ENCODE data around the gene DOCK4. TPM values are rescaled to one million over a fixed set of nuclear protein-coding genes. Genes with fewer than 3 reads are reported as not detected.

The DOCK4 gene
- polyA plus RNA-seq, 1 donor (not counting 4 experiments of a cell fraction or from before 2014, with no cell fraction given) = 13.9 TPM

DNA sequence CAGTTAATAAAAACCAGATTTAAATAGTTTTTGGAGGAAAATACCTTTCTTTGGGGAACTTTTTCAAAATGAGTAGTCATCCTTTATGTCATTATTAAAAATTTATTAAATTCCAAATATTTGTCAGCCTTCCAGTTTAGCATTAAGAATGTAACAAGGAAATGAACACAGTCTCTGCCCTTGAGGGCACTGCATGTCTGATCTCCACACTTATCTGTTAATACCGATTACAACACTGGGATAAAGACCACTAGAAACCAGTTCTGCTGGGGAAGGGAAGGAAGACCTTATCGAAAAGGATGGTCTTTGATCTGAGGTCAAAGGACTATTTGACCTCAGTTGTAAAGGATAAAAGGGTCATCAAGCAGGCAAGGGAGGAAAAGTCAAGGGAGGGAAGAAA is 320.0 kb downstream of the DOCK4 start:
- FAIRE-seq (no peak), DNase-seq (ENCODE audit: low read depth, low spot score) (no peak)
- Histone ChIP-seq H3K4me3 (ENCODE audit: control insufficient read depth in 2 of 3, extremely low read depth in 1 of 3, insufficient read depth in 2 of 3, low read depth in 1 of 3, low read length in 3 of 3) (no peak overlapping the region), H4K20me1 (ENCODE audit: control insufficient read depth, extremely low read depth, insufficient read depth, low read length) (no peaks in the 10 kb centered on the region), H3K9ac (ENCODE audit: control insufficient read depth, extremely low read depth, insufficient read depth, low read length) (no peak overlapping the region), H3K4me1 (ENCODE audit: control insufficient read depth, extremely low read depth, insufficient read depth, low read length) (no peaks in the 10 kb centered on the region), H3K27me3 (ENCODE audit: control insufficient read depth, extremely low read depth, insufficient read depth, low read length) (no peaks in the 10 kb centered on the region), H3K27ac (ENCODE audit: control insufficient read depth, insufficient read depth, low read length) (no peak overlapping the region), H3K36me3 (ENCODE audit: control insufficient read depth in 2 of 2, extremely low read depth in 1 of 2, insufficient read depth in 2 of 2, low read length in 2 of 2) (peaks cover 0 to 5% of the 10 kb centered on the region in 2 experiments), H3K9me3 (ENCODE audit: control insufficient read depth, low read depth, low read length) (no peaks in the 10 kb centered on the region), H3K9me1 (ENCODE audit: control insufficient read depth, extremely low read depth, insufficient read depth, low read length) (no peaks in the 10 kb centered on the region), H3K79me2 (ENCODE audit: control insufficient read depth, insufficient read depth, low read length) (no peaks in the 10 kb centered on the region), H2AFZ (ENCODE audit: control insufficient read depth, low read length) (no peak overlapping the region), H3K4me2 (ENCODE audit: control insufficient read depth, extremely low read depth, insufficient read depth, low read depth, low read length) (no peak overlapping the region)
- dilution Hi-C loops (cut with MboI; ENCODE audit: extremely low pct_ligation_motif_present, low sequenced_read_pairs) = no loop called here
- TF ChIP-seq EZH2 (IDR thresholded peaks at IDR 0.05; ENCODE audit: low read length) = no peak
- TF ChIP-seq, protein P1, sequence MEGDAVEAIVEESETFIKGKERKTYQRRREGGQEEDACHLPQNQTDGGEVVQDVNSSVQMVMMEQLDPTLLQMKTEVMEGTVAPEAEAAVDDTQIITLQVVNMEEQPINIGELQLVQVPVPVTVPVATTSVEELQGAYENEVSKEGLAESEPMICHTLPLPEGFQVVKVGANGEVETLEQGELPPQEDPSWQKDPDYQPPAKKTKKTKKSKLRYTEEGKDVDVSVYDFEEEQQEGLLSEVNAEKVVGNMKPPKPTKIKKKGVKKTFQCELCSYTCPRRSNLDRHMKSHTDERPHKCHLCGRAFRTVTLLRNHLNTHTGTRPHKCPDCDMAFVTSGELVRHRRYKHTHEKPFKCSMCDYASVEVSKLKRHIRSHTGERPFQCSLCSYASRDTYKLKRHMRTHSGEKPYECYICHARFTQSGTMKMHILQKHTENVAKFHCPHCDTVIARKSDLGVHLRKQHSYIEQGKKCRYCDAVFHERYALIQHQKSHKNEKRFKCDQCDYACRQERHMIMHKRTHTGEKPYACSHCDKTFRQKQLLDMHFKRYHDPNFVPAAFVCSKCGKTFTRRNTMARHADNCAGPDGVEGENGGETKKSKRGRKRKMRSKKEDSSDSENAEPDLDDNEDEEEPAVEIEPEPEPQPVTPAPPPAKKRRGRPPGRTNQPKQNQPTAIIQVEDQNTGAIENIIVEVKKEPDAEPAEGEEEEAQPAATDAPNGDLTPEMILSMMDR (optimal IDR thresholded peaks at IDR 0.05 in 1 of 3, IDR thresholded peaks at IDR 0.05 in 1 of 3, conservative IDR thresholded peaks at IDR 0.05 in 1 of 3; ENCODE audit: extremely low read depth in 1 of 3, insufficient read depth in 2 of 3, low read length in 3 of 3) = no peak

DNA sequence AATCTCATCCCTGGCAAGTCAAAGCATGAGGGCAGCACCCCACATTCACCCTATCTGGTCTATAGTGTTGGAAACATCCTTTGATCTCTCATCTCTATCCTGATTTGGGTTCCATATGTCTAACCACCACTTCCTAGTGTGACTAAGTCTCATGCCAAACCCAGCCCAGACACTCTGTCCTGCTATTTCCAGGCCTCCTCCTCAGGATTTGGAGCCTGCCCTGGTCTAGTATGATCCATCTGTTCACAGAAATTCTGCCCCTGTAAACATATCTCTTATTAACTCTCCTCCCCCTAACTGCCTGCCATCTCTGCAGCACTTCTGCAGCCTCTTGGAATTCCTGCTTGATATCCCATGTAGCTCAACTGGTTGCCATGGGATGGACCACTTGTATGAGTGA is 323.0 kb downstream of the DOCK4 start:
- Histone ChIP-seq H3K9me1 (ENCODE audit: control insufficient read depth, extremely low read depth, insufficient read depth, low read length) (no peaks in the 10 kb centered on the region), H3K27me3 (ENCODE audit: control insufficient read depth, extremely low read depth, insufficient read depth, low read length) (no peaks in the 10 kb centered on the region), H3K4me1 (ENCODE audit: control insufficient read depth, extremely low read depth, insufficient read depth, low read length) (no peaks in the 10 kb centered on the region), H3K36me3 (ENCODE audit: control insufficient read depth in 2 of 2, extremely low read depth in 1 of 2, insufficient read depth in 2 of 2, low read length in 2 of 2) (peaks cover 0 to 9% of the 10 kb centered on the region in 2 experiments), H3K27ac (ENCODE audit: control insufficient read depth, insufficient read depth, low read length) (no peak overlapping the region), H3K79me2 (ENCODE audit: control insufficient read depth, insufficient read depth, low read length) (no peaks in the 10 kb centered on the region), H3K4me2 (ENCODE audit: control insufficient read depth, extremely low read depth, insufficient read depth, low read depth, low read length) (no peak overlapping the region), H3K9me3 (ENCODE audit: control insufficient read depth, low read depth, low read length) (no peaks in the 10 kb centered on the region), H3K9ac (ENCODE audit: control insufficient read depth, extremely low read depth, insufficient read depth, low read length) (no peak overlapping the region), H3K4me3 (ENCODE audit: control insufficient read depth in 2 of 3, extremely low read depth in 1 of 3, insufficient read depth in 2 of 3, low read depth in 1 of 3, low read length in 3 of 3) (no peak overlapping the region), H2AFZ (ENCODE audit: control insufficient read depth, low read length) (no peak overlapping the region), H4K20me1 (ENCODE audit: control insufficient read depth, extremely low read depth, insufficient read depth, low read length) (no peaks in the 10 kb centered on the region)
- TF ChIP-seq, protein P1 (optimal IDR thresholded peaks at IDR 0.05 in 1 of 3, IDR thresholded peaks at IDR 0.05 in 1 of 3, conservative IDR thresholded peaks at IDR 0.05 in 1 of 3; ENCODE audit: extremely low read depth in 1 of 3, insufficient read depth in 2 of 3, low read length in 3 of 3) = no peak
- no peak for TF ChIP-seq EZH2 (IDR thresholded peaks at IDR 0.05; ENCODE audit: low read length)
- no peak for FAIRE-seq
- dilution Hi-C loops (cut with MboI; ENCODE audit: extremely low pct_ligation_motif_present, low sequenced_read_pairs) = no loop called here
- DNase-seq (ENCODE audit: low read depth, low spot score) = no peak
